GM12865 (cell line): ENCODE results near the gene CABCOCO1.

Experiments used
- DNase-seq: peaks from one replicate; pipeline ENCODE4 v3.0.0; 2010; ENCODE audit warnings: low read depth
- H3K4me3 ChIP-seq: 2 replicates; pipeline ENCODE4 v1.5.1; 2011; ENCODE audit warnings: mild to moderate bottlenecking, low read depth, low read length, control low read depth
- TF ChIP-seq, protein P1 (sequence below): IDR thresholded peaks from 2 replicates; pipeline ENCODE4 v1.5.1; 2011; ENCODE audit warnings: low read length, control low read depth, low read depth, inconsistent platforms; ENCODE audit not compliant: insufficient read depth; ENCODE audit errors: missing control alignments

The CABCOCO1 gene

GRCh38 chr10:61763778-61764177 lies 101.0 kb downstream of the CABCOCO1 start:
- H3K4me3 ChIP-seq, result no peak overlapping the region
- TF ChIP-seq, protein P1, sequence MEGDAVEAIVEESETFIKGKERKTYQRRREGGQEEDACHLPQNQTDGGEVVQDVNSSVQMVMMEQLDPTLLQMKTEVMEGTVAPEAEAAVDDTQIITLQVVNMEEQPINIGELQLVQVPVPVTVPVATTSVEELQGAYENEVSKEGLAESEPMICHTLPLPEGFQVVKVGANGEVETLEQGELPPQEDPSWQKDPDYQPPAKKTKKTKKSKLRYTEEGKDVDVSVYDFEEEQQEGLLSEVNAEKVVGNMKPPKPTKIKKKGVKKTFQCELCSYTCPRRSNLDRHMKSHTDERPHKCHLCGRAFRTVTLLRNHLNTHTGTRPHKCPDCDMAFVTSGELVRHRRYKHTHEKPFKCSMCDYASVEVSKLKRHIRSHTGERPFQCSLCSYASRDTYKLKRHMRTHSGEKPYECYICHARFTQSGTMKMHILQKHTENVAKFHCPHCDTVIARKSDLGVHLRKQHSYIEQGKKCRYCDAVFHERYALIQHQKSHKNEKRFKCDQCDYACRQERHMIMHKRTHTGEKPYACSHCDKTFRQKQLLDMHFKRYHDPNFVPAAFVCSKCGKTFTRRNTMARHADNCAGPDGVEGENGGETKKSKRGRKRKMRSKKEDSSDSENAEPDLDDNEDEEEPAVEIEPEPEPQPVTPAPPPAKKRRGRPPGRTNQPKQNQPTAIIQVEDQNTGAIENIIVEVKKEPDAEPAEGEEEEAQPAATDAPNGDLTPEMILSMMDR, result no peak
- DNase-seq, result no peak

DNA sequence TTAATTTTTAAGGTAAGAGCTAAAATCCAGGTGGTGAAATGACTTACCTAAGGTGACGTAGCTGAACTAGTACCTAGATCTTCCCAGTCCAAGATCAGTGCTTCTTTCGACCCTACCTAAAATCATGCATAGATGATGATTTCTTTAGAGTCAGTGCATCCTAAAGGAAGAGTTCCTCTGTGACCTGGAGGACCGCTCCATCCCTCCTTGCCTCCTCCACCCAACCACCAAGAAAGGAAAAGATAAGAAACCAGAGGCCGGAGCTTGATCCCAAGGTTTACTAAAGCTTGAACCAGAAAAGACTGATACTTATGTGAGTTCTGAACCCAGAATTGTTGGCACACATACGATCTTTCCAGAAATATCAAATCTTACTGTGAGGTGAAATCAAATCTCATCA lies 101.8 kb downstream of the CABCOCO1 start:
- TF ChIP-seq, protein P1, result no peak
- no peak for DNase-seq
- H3K4me3 ChIP-seq, result no peak overlapping the region

- TF ChIP-seq, protein P1, result no peak
- DNase-seq, result no peak
- H3K4me3 ChIP-seq, result no peak overlapping the region
Observed at GRCh38 chr10:61765176-61766087, 102.7 kb downstream of the CABCOCO1 start.

- TF ChIP-seq, protein P1, result no peak
- DNase-seq, result no peak
- no peak overlapping the region for H3K4me3 ChIP-seq
Observed at GRCh38 chr10:61766927-61767326, 104.2 kb downstream of the CABCOCO1 start.

DNA sequence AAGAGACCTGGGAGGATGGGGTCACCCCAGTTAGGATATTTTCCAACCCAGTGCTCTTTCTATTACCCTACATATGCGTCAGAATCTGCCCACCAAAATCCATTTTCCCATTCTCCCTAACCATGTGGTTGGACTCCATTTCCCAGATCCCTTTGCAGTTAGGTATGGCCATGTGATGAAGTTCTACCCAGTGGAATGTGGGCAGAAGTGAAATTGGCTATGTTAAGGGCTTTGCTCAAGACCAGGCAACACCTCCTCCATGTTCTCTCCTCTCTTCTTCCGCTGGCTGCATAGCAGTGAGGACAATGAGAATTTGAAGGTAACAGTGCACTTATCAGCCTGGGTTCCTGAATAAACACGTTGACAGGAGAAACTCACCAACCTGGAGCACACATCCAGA lies 111.3 kb downstream of the CABCOCO1 start:
- DNase-seq, result no peak
- no peak overlapping the region for H3K4me3 ChIP-seq
- TF ChIP-seq, protein P1, result no peak

DNA sequence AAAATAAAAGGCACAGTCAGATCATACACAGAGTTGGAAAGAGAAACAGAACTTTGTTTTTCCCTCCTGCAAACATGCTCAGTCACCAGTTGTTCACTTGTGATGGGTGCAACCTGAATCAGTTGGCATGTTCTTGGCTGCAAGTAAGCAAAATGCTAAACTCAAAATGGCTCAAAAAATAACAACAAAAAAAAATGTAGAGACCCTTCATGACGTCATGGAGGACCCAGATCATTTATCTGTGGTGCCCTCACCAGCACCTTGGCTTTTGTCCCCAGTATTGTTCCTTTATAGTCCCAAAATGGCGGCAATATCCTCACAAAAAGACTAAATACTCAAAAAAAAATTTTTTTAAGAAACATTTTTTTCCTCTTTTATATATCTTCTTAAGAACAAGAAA lies 112.4 kb downstream of the CABCOCO1 start:
- DNase-seq, result no peak
- no peak overlapping the region for H3K4me3 ChIP-seq
- TF ChIP-seq, protein P1, result no peak
